ENCODE results near the gene DECR2. TPM values are rescaled to one million over a fixed set of nuclear protein-coding genes. Genes with fewer than 3 reads are reported as not detected.

DECR2 gene
- total and polyA plus RNA-seq, 2 of the 13 experiments (the other 11 are each of a cell fraction or from before 2014, with no cell fraction given) = 36.3 to 44.6 TPM

DNA sequence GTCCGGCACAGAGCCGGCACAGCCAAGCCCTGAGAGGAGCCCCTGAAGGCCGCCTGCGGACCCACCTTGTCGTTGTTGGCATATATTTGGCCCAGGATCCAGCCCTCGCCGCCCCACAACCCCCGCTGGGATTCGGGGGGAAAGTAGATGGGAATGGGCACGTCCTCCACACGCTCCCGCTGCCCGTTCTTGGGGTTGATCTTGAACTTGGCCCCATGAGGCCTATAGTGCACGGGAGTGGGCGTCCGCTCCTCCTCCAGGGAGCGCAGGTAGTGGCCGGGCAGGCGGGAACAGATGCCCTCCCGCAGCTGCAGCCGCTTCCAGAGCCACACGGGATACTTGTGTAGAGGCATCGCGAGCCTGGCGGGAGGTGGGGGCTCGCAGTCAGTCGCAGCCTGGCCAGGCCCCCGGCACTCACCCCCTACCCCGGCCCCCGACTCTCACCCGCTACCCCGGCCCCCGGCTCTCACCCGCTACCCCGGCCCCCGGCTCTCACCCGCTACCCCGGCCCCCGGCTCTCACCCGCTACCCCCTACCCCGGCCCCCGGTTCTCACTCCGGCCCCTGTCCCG is 31.7 kb upstream of the DECR2 start (continued):
- TF ChIP-seq ZNF460 (CRISPR knock-in tag; IDR thresholded peaks at IDR 0.05; ENCODE audit: borderline replicate concordance) (no peak), SMAD9 (CRISPR knock-in tag; IDR thresholded peaks at IDR 0.05) (no peak), HNRNPL (IDR thresholded peaks at IDR 0.05; ENCODE audit: low read depth, low read length) (0 out of 2 replicates have a peak, but pooled peaks have one; percentile 27), BHLHE40 (IDR thresholded peaks at IDR 0.05; ENCODE audit: low read length) (no peak), ONECUT2 (CRISPR knock-in tag; IDR thresholded peaks at IDR 0.05) (no peak), ZNF761 (CRISPR knock-in tag; conservative IDR thresholded peaks at IDR 0.05) (no peak), ZNF777 (CRISPR knock-in tag; IDR thresholded peaks at IDR 0.05) (no peak), KDM5B (CRISPR knock-in tag; IDR thresholded peaks at IDR 0.05; ENCODE audit: borderline replicate concordance) (no peak), ZNF30 (CRISPR knock-in tag; IDR thresholded peaks at IDR 0.05) (no peak)
- TF ChIP-seq, protein P1, sequence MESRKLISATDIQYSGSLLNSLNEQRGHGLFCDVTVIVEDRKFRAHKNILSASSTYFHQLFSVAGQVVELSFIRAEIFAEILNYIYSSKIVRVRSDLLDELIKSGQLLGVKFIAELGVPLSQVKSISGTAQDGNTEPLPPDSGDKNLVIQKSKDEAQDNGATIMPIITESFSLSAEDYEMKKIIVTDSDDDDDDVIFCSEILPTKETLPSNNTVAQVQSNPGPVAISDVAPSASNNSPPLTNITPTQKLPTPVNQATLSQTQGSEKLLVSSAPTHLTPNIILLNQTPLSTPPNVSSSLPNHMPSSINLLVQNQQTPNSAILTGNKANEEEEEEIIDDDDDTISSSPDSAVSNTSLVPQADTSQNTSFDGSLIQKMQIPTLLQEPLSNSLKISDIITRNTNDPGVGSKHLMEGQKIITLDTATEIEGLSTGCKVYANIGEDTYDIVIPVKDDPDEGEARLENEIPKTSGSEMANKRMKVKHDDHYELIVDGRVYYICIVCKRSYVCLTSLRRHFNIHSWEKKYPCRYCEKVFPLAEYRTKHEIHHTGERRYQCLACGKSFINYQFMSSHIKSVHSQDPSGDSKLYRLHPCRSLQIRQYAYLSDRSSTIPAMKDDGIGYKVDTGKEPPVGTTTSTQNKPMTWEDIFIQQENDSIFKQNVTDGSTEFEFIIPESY (CRISPR knock-in tag; IDR thresholded peaks at IDR 0.05) = no peak
- TF ChIP-seq, protein P2, sequence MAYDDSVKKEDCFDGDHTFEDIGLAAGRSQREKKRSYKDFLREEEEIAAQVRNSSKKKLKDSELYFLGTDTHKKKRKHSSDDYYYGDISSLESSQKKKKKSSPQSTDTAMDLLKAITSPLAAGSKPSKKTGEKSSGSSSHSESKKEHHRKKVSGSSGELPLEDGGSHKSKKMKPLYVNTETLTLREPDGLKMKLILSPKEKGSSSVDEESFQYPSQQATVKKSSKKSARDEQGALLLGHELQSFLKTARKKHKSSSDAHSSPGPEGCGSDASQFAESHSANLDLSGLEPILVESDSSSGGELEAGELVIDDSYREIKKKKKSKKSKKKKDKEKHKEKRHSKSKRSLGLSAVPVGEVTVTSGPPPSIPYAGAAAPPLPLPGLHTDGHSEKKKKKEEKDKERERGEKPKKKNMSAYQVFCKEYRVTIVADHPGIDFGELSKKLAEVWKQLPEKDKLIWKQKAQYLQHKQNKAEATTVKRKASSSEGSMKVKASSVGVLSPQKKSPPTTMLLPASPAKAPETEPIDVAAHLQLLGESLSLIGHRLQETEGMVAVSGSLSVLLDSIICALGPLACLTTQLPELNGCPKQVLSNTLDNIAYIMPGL (CRISPR knock-in tag; IDR thresholded peaks at IDR 0.05; ENCODE audit: borderline replicate concordance in 1 of 2, low read depth in 1 of 2) = 0 out of 4 replicates have a peak, but pooled peaks of 1 of the 2 experiments have one; percentile 4
- TF ChIP-seq, protein P3, sequence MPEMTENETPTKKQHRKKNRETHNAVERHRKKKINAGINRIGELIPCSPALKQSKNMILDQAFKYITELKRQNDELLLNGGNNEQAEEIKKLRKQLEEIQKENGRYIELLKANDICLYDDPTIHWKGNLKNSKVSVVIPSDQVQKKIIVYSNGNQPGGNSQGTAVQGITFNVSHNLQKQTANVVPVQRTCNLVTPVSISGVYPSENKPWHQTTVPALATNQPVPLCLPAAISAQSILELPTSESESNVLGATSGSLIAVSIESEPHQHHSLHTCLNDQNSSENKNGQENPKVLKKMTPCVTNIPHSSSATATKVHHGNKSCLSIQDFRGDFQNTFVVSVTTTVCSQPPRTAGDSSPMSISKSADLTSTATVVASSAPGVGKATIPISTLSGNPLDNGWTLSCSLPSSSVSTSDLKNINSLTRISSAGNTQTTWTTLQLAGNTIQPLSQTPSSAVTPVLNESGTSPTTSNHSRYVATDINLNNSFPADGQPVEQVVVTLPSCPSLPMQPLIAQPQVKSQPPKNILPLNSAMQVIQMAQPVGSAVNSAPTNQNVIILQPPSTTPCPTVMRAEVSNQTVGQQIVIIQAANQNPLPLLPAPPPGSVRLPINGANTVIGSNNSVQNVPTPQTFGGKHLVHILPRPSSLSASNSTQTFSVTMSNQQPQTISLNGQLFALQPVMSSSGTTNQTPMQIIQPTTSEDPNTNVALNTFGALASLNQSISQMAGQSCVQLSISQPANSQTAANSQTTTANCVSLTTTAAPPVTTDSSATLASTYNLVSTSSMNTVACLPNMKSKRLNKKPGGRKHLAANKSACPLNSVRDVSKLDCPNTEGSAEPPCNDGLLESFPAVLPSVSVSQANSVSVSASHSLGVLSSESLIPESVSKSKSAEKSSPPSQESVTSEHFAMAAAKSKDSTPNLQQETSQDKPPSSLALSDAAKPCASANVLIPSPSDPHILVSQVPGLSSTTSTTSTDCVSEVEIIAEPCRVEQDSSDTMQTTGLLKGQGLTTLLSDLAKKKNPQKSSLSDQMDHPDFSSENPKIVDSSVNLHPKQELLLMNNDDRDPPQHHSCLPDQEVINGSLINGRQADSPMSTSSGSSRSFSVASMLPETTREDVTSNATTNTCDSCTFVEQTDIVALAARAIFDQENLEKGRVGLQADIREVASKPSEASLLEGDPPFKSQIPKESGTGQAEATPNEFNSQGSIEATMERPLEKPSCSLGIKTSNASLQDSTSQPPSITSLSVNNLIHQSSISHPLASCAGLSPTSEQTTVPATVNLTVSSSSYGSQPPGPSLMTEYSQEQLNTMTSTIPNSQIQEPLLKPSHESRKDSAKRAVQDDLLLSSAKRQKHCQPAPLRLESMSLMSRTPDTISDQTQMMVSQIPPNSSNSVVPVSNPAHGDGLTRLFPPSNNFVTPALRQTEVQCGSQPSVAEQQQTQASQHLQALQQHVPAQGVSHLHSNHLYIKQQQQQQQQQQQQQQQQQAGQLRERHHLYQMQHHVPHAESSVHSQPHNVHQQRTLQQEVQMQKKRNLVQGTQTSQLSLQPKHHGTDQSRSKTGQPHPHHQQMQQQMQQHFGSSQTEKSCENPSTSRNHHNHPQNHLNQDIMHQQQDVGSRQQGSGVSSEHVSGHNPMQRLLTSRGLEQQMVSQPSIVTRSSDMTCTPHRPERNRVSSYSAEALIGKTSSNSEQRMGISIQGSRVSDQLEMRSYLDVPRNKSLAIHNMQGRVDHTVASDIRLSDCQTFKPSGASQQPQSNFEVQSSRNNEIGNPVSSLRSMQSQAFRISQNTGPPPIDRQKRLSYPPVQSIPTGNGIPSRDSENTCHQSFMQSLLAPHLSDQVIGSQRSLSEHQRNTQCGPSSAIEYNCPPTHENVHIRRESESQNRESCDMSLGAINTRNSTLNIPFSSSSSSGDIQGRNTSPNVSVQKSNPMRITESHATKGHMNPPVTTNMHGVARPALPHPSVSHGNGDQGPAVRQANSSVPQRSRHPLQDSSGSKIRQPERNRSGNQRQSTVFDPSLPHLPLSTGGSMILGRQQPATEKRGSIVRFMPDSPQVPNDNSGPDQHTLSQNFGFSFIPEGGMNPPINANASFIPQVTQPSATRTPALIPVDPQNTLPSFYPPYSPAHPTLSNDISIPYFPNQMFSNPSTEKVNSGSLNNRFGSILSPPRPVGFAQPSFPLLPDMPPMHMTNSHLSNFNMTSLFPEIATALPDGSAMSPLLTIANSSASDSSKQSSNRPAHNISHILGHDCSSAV (CRISPR knock-in tag; IDR thresholded peaks at IDR 0.05; ENCODE audit: borderline replicate concordance) = no peak
- TF ChIP-seq, protein P4, sequence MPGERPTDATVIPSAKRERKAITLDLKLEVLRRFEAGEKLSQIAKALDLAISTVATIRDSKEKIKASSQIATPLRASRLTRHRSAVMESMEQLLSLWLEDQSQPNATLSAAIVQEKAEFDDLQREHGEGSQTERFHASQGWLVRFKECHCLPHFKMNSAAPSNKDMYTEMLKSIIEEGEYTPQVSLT (CRISPR knock-in tag; IDR thresholded peaks at IDR 0.05; ENCODE audit: borderline replicate concordance, low read depth) = no peak
- TF ChIP-seq, protein P5, sequence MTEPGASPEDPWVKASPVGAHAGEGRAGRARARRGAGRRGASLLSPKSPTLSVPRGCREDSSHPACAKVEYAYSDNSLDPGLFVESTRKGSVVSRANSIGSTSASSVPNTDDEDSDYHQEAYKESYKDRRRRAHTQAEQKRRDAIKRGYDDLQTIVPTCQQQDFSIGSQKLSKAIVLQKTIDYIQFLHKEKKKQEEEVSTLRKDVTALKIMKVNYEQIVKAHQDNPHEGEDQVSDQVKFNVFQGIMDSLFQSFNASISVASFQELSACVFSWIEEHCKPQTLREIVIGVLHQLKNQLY (CRISPR knock-in tag; IDR thresholded peaks at IDR 0.05) = no peak

All from HepG2 (cell line).